Epidermal melanocyte (primary cell): ENCODE measurements around the gene CROCC2.

Source experiments
- DNase-seq: peaks from one replicate; pipeline ENCODE4 v3.0.0; 2011; ENCODE audit warnings: low spot score; ENCODE audit not compliant: insufficient read length

Gene CROCC2

DNA sequence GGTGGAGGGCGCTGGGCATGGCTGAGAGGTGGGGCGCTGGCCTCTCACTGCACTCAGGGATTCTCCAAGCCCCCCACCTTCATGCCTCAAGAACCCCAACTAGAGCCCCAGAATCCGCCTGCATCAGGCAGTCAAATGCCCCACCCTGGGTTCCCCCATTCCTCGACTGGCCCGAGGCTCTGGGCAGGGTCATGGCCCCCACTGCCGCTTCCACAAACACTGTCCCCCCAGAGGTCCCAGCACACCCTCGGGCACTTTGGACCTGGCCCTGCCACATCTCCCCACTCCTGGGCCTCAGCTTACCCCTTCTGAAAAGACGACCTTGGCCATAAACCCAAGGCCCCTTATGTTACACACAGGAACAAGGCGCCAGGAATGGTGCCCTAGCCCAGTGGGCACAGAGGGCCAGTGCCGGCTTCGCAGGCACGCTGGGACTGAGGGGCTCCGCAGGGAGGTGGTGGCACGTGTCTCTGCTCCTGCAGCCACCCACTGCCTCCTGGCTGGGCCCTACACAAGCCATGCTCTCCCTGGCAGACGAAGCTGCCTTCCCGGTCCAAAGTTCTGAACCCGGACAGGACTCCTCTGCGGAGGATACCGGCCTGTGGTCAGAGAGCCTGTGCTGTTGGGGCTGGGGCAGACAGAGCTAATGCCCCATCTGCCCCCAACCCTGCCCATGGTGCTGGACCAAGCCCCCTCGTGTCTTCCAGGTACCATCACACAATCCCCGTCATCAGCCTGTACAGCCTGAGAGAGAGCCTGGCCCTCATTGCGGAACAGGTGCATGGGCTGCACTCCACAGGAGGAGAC, 30.7 kb upstream of the CROCC2 start:
- no peak for DNase-seq

DNA sequence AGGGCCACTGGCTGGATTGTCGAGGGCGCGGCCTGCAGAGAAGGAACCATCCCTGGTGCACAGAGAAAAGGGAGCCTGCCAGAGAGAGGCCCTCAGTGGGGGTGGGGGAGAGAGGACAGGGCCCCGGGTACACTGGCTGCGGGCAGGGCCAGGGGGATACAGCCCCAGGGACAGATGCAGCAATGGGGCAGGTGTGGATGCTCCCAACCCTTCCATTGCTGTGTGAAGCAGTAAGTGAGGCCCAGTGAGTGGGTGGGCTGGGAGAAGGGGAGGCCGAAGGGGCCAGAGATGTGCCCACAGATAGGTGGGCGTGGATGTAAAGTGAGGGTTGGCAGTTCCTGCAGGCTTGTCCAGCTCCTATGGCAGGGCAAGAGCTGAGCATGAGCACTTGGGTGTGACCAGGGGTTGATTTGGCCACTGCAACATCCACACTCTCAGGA, 30.1 kb upstream of the CROCC2 start:
- DNase-seq: no peak

DNA sequence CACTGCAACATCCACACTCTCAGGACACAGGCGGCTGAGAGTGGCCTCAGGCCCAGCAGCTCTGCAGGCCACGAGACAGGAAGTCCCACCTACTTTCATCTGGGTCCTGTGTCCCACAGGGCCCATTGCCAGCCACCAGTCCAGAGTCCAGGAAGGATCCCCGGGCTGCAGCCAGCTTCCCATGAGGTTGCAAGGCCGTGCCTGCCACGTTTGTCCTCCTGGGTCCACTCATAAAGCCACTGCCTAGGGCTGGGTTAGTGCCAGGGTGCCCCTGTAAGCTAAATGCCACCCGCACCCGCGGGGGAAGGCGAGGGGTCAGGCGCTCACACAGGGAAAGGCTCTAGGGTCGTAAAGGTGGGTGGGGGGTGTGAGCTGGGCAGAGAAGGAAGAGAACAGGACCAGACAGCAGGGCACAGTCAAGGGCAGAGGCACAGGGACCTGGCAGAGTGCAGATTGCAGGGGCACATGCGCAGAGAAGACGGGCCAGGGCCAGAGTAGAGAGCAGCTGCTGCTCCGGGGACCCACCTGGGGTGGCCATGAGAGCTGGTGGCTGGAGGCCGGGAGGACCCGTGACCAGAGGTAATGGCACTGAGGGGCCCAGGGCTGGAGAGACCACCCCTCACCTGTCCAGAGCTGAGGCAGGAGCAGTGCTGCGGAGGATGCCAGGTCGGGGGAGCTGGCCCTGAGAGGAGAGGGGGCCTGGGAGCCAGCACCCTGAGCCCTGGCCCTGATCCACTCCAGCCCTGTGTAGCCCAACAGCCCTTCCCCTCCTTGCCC, 29.5 kb upstream of the CROCC2 start:
- no peak for DNase-seq

DNA sequence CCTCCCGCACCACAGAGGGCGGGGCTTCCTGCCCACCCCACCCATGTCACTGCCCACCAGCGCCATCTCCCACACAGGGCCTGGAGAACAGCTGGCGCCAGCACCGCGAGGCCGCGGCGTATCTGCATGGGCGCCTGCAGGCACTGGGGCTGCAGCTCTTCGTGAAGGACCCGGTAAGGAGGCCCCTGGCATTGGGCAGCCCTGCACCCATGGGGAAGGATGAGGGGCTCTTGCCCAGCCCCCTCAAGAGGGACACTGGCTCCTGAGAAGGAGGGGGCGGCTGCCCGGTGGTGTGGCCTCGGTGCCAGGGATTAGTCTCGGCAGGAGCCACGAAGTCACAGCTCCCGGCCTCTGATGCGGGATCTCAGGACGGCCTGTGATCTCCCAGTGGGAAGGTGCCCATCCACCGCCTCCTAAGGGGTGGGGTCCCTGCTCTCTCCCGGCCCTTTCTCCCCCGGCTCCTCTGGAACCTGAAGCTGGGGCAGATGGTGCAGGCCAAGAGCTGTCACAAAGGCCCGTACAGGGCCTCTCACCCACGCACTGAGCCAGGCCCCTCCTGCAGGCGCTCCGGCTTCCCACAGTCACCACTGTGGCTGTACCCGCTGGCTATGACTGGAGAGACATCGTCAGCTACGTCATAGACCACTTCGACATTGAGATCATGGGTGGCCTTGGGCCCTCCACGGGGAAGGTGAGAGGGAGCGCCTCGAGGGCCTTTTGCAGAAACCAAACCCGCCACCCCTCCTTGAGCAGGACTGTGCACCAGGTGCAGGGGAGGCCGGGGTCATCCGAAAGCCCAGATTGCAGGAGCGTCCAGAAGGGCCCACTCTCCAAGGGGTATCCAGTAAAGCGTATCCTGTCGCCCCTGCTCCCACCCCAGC, 28.4 kb upstream of the CROCC2 start:
- DNase-seq: no peak

DNA sequence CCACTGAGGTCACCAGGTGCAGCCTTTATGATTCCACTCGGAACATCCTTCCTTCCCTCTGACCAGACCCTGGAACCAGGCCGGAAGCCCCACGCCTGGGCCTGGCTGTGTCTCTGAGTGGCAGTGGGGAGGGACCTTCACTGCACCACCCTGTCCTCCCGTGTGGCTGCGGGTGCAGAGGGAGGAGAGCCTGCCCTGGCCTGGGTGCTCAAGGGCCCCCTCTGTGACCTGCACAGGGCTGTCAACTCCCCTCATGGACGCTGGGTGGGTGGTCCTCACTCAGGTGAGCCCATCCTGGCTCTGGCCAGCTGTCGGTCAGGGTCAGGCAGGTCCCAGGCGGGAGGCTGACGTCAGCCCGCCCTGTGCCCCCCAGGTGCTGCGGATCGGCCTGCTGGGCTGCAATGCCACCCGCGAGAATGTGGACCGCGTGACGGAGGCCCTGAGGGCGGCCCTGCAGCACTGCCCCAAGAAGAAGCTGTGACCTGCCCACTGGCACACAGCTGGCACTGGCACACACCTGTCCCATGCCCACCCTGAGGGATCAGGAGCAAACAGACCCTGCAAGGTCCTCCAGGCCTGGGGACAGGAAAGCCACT, 27.7 kb upstream of the CROCC2 start:
- no peak for DNase-seq

DNA sequence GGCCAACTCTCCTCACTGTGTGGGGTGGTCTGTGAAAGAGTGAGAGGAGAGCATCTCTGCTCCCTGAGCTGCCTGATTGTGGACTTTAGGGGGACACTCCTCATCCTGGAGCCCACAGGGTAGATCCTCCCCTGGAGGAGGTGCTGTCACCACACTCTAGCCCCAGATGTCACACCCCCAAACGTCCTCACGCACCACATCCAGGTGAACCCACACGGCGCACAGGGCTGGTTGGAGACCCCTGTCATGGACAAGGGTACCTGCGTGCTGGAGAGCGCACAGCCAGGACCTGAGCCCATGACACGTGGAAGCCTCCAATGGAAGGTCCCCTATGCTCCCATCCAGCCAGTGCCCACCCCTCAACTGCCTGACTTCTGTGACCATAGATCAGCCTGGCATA, 27.0 kb upstream of the CROCC2 start:
- DNase-seq: no peak

DNA sequence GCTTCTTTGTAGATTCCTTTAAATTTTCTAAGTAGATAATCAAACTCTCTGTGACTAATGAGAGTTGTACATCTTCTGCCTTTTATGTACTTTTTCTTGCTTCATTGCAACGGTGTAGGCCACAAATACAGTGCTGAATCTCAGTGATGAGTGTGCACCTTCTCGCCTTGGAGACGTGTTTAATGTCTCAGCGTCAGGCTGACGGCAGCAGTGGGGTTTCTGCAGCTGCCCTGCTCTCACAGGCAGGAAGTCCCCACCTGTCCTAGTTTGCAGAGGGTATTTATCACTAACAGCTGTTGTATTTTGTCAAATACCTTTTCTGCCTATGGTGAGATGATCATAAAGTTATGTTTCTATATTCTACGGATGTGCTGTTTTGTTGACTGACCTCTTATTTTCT, 24.2 kb upstream of the CROCC2 start:
- no peak for DNase-seq

DNA sequence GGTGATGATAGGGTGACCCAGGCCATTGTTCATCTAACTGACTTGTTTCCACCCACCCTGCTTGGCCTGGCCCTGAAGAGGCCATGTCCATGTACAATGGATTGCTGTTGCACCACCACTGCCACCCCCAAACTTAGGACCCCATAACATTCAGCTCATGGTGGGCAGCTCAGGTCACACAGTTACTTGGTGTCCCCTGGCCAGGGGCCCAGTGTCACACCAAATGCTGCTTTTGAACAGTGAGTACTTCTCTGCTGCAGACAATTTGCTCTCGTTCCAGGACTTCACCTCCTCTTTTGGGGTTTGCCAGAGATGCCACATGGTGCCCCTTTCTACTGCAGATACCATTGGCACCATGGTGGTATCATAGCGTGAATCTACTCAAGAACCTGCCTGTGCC, 21.9 kb upstream of the CROCC2 start:
- no peak for DNase-seq

DNA sequence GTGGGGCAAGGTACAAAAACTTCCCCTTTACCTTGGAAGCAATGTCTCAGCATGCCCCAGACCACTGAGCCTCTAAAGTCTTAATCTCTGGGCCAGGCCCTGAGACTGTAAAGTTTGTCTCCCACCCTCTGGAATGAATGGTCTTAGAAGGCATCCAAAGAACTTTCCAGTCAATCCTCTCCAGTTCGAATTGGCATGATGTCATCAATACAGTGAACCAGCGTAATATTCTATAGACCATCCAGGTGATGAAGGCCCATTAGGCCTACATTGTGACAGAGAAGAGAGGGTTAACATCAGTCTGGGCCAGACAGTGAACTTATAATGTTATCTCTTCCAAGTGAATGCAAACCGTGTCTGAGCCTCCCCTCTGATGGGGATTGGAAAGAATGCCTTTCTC, 21.4 kb upstream of the CROCC2 start:
- no peak for DNase-seq

DNA sequence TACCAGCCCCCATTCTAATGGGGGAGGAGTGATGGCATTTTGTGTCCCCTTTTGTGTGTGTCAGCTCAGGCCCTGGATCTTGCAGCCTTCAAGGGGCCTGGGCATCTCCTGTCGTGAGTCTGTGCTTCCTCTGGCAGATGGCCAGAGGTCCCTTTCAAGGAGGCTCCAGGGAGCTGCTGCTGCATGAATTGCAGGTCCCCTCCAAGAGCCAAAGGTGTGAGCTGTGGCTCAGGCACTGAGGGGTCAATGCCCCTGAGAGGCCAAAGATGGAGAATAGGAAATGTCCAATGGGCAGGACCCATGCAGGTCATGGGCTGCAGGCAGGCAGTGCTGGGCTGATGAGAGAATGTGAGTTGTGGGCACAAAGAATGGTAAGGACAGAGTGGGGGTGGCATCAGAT, 20.6 kb upstream of the CROCC2 start:
- no peak for DNase-seq

DNA sequence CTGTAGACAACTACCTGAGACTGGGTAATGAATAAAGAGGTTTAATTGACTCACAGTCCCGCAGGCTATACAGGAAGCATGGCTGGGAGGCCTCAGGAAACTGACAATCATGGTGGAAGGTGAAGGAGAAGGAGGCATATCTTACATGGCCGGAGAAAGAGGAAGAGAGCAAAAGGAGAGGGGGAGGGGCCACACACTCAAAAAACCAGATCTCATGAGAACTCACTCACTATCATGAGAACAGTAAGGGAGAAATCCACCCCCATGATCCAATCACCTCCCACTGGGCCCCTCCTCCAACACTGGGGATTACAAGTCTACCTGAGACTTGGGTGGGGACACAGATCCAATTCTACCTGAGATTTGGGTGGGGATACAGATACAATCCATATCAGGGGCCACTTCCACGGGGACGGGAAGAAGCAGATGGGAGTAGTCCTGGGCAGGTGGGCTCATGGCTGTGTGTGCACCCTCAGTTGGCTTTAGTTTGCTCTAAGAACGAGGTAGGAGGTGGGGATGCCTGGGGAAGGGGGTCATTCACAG, 20.0 kb upstream of the CROCC2 start:
- no peak for DNase-seq

DNA sequence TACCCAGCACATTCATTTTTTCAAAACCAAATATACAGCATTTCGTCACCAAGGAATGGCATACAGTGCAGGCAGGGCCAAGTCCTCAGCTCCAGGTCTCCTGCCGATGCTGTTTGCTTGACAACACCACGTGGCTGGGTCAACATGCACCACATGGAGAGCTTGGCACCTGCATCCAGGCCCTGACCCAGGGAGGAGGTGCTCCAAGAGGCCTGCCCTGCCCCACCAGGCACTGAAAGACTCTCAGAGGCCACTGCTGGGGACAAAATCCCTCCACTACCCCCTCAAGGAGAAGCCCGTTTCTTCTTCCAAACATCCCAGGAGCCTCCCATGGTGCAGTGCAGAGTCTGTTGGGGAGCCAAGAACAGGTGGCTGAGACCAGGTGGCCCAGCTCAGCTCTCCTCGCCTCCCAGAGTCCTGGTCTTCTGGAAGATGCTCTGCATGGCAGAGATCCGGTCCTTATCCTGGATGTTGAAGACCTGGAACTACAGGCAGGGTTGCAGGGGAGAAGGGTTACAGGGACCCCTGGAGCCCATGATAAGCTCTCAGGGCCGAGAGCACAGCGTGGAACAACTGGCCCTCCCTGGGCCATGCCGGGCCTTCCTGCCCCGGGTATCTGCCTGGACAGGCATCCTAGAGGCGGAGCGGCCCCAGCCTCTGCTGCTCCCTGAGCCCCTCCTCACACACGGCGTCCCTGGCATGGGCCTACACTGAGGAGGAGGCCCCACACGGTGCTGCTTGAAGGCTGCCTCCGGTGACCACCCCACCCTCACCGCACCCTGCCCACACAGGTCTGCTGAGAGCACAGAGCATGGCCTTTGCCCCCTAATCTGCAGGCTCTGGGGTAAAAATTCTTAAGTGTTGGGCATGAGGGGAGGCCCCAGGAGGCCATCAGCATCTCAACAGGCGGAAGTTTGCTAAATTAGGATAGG, 19.2 kb upstream of the CROCC2 start:
- no peak for DNase-seq

DNA sequence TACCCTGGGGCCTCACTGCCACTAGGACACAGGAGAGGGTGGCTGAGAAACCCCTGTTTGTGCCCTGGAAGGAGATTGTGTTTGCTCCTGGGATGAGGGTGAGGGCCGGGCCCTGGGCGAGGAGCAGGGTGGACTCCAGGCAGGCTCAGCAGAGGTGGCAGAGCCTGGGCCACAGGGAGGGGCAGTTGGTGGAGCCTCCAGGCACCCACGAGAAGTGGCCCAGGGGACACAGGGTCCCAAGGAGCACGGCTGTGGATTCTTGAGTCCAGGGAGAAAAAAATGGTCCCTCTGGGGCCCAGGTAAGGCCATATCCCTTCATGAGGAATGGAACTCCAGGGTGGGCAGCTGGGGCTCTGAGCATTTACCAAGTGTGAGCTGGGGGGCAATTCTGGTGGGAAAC, 18.5 kb upstream of the CROCC2 start:
- DNase-seq: no peak

DNA sequence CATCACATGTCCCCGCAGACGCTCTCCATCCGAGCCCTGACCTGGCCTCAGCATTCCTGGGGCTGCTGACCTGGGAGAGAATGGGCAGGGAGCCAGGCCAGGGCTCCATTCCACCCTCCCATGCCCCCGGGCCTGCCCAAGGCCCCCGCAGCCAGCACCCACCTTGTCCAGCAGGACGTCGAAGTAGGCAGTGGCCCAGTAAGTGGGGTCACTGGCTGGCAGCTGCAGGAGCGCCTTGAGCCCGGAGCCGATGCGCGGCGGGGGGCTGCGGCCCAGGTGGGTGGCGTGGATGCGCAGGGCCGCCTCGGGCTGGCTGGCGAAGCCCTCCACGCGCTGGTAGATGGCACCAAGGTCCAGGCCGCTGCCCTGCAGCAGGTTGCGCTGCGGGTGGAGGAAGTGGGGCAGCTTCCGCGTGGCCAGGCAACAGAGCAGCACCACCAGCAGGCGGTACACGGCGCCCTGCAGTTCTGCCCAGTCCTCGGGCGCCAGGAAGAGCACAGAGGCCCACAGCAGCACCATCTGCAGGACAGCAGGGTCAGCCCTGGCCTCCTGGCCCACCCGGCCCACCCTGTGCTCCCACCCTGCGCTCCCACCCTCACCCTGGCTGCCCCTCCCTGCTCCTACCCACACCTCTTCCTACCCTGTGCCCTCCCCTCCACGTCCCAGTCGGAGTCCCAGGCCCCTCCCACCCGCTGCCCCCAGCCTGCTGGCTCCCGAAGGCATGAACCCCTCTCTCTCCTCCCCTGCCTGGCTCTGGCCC, 17.8 kb upstream of the CROCC2 start:
- no peak for DNase-seq

DNA sequence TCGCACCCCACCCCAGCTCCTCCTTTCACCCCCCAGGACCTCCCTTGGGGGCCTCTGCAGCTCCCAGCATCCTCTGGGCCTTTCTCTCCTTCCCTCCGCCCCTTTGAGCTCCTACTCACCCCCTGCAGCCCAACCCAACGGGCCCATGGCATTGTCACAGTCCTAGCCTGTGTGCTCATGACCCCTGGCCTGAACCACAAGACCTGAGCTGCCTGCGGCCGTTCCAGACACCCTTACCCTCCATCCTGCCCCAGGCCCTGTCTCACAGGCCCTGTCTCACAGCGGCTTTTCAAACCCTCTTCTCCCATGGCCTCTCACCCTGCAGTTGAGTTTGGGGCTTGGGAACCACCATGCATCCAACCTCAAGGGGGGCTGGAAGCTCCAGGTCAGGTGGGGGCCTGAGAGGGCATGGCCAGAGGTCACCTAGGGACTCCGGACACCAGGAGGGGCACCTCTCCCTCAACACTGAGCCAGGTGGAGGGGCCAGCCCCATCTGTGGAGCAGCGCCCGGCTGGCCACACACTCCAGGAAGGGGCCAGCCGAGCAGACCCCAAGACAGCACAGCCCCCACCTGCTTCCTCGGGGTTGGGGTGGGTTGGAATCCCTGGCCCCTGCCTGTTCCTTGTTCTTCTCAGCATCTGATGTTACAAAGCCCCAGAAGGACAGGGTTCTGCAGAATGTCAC, 17.1 kb upstream of the CROCC2 start:
- no peak for DNase-seq

DNA sequence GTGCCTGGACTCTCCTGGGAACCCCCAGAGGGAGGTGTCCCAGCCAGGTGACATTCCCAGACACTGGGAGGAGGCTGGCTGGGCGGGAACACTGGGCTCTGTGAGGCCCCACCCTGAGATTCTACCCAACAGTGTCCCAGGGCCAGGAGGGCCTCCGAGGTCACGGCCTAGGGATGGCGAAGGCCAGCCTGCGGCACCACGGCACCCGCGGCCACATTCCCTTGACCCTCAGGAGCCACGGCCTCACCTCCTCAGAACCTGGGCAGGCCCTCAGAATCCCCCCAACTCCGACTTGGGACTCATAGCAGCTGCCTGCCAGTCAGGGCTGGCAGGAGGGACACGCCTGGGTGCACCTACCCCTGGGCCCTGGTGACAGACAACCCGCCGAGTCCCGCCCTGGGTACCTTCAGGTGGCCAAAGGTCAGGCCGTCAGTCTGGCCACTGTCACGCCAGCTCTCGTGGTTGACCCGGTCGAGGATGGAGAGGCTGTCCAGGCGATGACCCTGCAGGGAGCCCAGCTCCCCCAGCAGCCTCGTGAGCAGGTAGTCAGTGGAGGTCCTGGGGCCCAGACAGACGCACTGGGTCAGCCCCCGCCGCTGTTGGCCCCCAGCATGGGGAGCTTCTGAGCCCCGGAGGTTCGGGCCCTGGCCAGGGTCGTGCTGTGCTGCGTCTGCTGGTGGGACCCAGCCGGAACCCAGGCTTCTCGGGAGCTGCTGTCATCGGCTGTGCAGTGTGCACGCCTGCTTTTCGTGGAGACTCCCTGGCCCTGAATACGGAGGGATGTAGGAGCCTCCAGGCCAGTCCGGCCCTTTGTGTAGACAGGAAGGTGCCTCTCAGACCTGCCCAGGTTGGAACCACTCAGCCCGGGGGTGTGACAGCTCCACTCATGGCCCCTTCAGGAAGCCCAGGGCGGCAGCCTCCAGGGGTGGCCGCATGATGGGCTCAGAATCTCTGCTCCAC, 16.3 kb upstream of the CROCC2 start:
- DNase-seq: no peak

DNA sequence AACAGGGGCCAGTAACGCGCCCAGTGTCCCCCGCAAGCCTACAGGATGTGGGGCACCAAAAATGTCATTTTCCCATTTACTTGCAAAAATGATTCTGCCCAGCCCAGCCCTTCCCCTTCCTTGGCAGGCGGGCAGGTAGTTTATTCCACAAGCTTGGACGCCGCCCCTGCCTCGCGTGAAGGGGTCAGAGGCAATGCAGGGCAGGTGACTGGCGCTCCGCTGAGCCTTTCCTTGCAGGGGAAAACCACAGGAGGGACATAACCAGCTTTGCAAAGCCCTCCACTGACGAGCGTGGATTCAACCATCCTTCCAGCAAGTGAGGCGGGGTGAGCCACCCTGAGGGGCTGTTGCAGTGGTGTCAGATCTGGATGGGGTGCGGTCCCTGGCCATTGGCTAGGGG, 15.4 kb upstream of the CROCC2 start:
- DNase-seq: no peak
